HG02623 (cell line): ENCODE measurements around the gene TLCD5.

Experiments used
- ATAC-seq: cut with Tn5 transposase; IDR thresholded peaks from one replicate; pipeline ENCODE4 v1.9.1; 2021; ENCODE audit warnings: moderate library complexity; ENCODE audit not compliant: unreplicated experiment

TLCD5 gene

GRCh38 chr11:120307476-120307875 lies 17.6 kb upstream of the TLCD5 start:
- no peak for ATAC-seq

DNA sequence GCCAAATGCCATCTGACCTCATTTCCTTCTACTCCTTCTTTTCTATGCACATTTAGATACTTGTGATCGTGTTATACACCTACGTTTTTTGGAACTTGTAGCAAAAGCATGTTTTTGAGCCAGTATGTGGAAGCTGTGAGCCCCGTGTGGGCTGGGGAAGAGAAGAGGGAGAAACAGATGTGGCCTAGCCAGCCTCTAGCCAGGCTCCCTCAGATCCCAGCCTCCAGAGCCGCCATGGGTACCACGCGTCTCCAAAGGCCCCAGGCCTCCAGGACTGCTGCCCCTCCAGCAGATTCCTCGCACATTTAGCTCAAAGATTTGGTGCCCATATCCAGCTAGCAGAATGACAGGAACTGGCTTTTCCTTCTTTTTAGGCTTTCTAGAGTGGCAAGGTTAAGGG lies 17.0 kb upstream of the TLCD5 start:
- ATAC-seq: no peak

DNA sequence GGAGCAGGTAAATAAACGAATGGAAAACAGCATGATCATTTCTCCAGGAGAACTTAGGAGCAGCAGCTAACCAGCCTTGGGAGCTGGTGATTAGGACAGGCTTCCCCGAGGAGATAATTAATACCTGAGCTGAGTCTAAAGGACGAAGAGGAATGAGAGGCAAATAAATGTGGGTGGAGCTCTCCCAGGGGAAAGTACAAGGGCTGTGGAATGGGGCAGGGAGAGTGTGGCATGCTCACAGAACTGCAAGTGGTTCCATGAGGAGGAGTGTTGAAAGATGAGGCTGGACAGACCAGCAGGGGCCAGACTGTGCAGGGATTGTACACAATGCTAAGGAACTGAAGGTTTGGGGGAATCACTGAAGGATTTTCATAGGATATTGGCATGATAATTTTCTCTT lies 14.2 kb upstream of the TLCD5 start:
- ATAC-seq: no peak

- no peak for ATAC-seq
Measured at GRCh38 chr11:120314861-120315260, 10.2 kb upstream of the TLCD5 start.

DNA sequence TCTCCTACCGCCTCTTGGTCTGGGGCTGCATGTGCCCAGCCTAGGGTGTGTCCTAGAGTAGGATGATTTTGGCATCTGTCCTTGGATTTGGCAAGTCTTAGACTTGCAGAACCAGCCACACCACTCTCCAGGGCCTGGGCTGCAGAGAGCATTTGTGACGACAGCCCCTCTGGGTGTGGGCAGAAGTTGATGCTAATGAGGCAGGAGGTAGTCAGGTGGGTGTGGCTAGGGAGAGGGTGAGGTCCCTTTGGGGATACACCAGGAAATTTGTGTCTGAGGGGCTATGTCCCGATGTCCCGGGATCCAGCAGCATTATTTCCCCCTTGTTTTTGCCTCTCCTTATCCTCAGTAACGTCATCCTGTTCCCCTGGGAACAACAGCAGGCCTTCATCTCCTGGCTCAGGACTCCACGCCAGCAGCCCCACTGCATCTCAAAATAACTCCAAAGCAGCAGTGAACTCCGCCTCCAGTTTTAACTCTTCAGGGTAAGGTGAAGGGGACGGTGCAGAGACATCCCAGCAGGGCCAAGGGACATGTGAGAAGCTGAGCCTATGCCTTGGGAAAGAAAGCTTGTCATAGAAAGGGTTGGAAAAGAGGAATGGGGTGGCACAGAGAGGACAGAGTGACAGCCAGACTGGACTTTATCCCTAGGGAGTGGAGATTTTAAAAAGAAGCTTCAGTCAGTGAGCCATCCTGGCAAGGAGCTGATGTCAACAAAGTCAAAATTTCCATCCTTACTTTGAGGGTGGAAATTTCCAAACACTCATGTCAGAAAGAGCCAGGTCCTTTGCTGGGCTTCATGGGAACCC lies 8.0 kb upstream of the TLCD5 start:
- no peak for ATAC-seq

DNA sequence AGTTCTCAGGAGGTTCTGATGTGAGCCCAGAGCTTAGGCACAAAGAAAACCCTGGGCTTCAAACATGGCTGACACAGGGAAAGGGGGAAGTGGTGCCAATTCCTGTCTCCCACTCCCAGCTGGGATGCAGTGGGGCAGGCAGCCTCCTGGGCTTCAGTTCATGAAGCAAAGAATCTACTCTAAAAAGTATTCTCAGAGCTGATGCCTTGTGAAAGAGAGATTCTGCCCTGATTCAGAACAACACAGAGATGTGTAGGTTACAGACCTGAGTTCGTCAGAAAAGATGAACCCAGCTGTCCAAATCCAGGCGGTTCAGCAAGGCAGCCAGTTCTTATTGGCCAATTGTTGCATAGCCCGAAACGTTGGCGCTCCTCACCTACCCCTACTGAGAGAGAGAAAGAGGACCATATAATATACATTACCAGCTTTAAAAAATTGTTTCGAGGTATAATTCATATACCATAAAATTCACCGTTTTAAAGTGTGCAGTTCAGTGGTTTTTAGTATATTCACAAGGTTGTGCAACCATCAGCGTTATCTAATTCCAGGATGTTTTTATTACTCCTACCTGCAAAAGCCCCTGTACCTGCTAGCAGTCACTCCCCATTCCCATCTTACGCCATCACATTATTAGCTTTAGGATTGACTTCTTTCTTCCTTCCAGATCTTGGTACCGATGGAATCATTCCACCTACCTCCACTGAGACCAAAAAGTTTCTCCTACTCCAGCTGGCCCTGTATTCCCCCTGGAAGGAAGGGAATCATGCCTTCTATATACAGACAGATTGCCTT lies 7.2 kb upstream of the TLCD5 start:
- no peak for ATAC-seq

DNA sequence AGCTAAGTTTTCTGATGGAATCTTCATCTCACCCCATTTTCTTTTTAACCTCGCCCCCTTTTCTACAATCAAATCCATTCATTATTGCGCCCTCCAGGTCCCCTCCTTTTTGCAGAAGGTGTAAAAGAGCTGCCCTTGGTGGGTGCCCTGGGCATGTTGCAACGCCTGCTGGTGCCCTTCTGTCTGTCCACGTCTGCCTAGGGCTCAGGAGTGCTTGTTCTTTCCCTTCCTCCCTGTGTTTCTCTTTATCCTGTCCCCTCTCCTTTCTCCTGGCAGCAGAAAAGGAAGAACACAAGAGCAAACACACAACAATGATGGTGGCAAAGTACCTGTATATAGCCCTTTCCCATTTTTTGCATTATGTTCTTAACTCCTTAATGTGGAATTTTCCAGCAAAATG lies 6.2 kb upstream of the TLCD5 start:
- no peak for ATAC-seq

GRCh38 chr11:120326228-120326627 lies 1.1 kb downstream of the TLCD5 start:
- ATAC-seq: no peak

GRCh38 chr11:120326845-120327281 lies 1.8 kb downstream of the TLCD5 start:
- ATAC-seq: no peak

- no peak for ATAC-seq
Measured at GRCh38 chr11:120327311-120327710, 2.2 kb downstream of the TLCD5 start.

DNA sequence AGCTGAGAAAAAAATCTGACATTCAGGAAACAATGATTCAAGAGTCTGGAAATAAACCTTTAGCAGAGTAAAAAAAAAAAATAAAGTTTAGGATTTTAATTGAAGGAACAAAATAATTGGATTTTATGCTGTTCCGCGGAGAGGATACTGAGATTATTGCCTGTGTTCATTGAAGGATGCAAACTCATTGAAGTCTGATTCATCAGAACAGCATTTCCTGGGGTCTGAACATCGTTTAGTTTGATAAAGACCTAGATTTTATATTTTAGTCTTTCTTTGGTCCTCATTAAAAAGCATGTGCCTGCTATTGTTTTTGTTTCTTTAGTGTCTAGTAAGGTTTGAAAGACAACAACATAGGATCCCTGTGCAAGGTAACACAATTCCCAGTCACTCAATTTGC lies 4.5 kb downstream of the TLCD5 start:
- ATAC-seq: no peak

DNA sequence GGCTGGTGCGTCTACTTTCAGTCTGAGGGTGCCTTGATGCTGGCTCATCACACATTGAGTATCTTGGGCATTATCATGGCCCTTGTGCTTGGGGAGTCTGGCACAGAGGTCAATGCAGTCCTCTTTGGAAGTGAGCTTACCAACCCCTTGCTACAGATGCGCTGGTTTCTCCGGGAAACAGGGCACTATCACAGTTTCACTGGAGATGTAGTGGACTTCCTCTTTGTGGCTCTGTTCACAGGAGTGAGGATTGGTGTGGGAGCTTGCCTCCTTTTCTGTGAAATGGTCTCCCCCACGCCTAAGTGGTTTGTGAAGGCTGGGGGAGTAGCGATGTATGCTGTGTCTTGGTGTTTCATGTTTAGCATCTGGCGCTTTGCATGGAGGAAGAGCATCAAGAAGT lies 4.9 kb downstream of the TLCD5 start:
- ATAC-seq: no peak

- no peak for ATAC-seq
Measured at GRCh38 chr11:120331301-120331996, 6.3 kb downstream of the TLCD5 start.

- no peak for ATAC-seq
Measured at GRCh38 chr11:120332822-120333716, 8.0 kb downstream of the TLCD5 start.

DNA sequence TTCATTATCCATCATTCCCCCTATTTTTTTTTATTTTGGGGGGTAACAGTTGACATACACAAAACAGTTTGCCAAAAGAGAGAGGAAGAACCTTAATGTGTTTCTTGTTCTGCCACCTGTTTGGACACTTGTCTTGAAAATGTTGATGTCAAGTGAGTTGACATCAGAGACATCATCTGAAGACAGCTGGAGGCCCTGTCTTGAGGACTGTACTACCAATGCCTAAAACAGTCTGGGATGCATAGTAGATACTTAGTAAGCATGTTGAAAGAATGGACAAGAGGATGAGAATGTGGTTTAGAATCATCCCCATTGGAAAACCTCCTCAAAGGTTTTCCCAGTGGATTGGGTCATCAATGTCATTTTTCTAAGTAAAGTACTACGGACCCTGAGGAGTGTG lies 8.7 kb downstream of the TLCD5 start:
- no peak for ATAC-seq

GRCh38 chr11:120334332-120334731 lies 9.2 kb downstream of the TLCD5 start:
- no peak for ATAC-seq

GRCh38 chr11:120334894-120335462 lies 9.9 kb downstream of the TLCD5 start:
- ATAC-seq: no peak

GRCh38 chr11:120335556-120335907 lies 10.4 kb downstream of the TLCD5 start:
- ATAC-seq: peak; percentile 23

DNA sequence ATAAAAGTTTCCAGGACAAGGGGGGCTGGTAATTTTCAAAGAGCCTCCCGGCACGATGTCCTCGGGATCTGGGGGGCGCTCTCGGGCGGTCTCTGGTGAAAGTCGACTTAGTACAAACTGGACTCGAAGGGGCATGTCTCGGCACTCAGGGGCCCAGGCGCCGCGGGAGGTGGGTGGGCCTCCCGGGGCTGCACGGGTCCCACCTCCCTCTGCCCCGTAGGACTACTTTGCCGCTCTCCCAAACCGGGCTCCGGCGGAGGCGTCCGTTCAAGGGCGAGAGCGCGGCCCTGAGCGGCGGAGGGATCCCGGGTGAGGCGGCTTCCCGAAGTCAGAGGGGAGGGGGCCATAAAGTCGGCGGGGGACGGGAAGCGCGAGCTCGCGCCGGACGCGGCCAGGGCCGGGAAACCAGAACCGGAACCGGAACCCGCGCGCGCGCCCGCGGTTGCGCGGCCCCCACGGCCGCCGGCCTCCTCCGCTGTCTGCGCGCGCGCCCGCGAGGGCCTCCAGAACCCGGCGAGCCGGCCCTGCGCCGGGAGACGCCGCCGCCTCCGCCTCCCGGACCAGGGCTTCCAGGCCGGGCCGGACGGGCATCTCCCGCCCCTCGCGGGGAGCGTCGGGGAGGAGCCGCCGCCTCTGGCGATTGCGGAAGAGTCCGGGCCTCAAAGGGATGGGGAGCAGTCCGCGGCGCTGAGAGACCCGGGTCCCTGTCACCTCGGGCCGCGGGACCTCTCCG lies 11.0 kb downstream of the TLCD5 start, which contains the start of gene ARHGEF12:
ARHGEF12 (plus strand) TSS at position 506 of the 733 bp plus-strand sequence. CDS start 831 bp downstream, outside the sequence.
- peak; percentile 59 for ATAC-seq
